NT2/D1 (cell line): ENCODE data around the gene LRBA.

Experiments used
- YY1 ChIP-seq: IDR thresholded peaks from 2 replicates; pipeline ENCODE4 v1.6.1; 2011; ENCODE audit not compliant: insufficient read length, insufficient read depth
- ZNF274 ChIP-seq: IDR thresholded peaks from 2 replicates; pipeline ENCODE4 v1.6.1; 2011; ENCODE audit warnings: mild to moderate bottlenecking, low read depth, low read length

DNA sequence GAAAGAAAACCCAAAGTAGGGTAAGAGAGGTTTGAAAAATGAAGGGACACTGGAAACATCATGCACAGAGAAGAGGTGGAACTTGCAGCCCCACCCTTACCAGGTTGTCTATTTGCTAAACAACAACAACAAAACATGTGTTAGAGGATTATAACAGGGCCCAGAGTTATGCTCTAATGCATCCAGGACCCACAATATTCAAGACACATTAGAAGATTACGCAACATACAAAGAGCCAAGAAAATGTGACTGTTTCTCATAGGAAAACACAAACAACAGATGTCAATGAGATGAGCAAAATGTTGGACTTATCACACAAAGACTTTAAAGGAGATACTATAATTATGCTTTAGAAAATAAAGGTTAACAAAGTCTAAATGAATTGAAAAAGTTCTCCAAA is 128.5 kb downstream of the LRBA start:
- no peak for TF ChIP-seq ZNF274
- no peak for TF ChIP-seq YY1
